Fibroblast of villous mesenchyme (primary cell): ENCODE data around the gene SERGEF. TPM values are rescaled to one million over a fixed set of nuclear protein-coding genes. Genes with fewer than 3 reads are reported as not detected.
A peak's percentile ranks its signal among the peaks of the same experiment; 100 is the strongest.

Source experiments
- DNase-seq: peaks from one replicate; pipeline ENCODE4 v3.0.0-alpha.2; 2010; ENCODE audit warnings: low read depth
- H3K4me3 ChIP-seq: 2 replicates; pipeline ENCODE4 v1.5.1; 2011; ENCODE audit warnings: low read depth, mild to moderate bottlenecking, low read length
- total RNA-seq: library from RNA; depleted of rRNA; stranded (reverse); fragments of >200 nt; gene quantifications from 2 replicates; pipeline ENCODE4 v1.2.3, GENCODE V29; 2012
- TF ChIP-seq, protein P1 (sequence below): IDR thresholded peaks from 2 replicates; pipeline ENCODE4 v1.5.1; 2012; ENCODE audit warnings: low read depth, mild to moderate bottlenecking, low read length; ENCODE audit not compliant: insufficient read depth

SERGEF gene
- total RNA-seq, 1 donor = 21.2 TPM

DNA sequence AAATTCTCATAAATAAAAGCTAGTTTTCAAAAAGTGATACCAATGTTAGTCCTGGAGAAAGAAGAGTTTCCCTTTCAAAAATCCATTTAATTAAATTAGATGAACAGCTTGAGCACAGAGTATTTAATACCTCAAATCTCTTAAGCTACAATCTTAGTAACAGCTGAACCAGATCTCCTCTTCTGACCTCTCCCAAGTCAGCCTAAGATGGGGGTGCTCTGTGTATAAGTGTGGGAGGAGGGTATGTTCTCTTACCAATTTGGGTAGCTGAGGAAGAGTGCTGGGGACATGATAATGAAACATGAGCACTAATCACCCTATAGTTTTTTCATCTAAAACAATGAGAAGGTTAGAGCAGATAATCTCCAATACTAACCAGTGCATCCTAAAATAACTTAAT lies 23.6 kb upstream of the SERGEF start:
- DNase-seq = no peak
- TF ChIP-seq, protein P1, sequence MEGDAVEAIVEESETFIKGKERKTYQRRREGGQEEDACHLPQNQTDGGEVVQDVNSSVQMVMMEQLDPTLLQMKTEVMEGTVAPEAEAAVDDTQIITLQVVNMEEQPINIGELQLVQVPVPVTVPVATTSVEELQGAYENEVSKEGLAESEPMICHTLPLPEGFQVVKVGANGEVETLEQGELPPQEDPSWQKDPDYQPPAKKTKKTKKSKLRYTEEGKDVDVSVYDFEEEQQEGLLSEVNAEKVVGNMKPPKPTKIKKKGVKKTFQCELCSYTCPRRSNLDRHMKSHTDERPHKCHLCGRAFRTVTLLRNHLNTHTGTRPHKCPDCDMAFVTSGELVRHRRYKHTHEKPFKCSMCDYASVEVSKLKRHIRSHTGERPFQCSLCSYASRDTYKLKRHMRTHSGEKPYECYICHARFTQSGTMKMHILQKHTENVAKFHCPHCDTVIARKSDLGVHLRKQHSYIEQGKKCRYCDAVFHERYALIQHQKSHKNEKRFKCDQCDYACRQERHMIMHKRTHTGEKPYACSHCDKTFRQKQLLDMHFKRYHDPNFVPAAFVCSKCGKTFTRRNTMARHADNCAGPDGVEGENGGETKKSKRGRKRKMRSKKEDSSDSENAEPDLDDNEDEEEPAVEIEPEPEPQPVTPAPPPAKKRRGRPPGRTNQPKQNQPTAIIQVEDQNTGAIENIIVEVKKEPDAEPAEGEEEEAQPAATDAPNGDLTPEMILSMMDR = no peak
- no peak overlapping the region for H3K4me3 ChIP-seq

DNA sequence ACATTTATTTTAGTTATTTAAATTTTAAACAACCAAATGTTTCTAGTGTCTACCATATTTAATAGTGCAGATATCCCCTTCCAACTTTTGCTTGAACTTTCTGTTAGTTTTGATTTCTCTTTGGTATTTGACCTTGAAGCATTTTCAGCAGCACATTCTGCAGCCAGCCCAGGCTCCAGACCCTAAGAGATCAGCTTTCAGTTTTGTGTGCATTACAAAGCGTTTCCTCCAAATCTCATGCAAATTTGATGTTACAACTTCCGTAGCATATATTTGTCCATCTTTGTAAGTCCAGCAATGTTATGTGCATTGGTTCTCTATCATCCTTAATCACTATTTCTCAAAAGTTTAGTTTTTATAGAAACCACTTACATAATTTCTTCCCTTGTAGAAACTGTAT lies 14.6 kb upstream of the SERGEF start:
- no peak for DNase-seq
- TF ChIP-seq, protein P1 = no peak

DNA sequence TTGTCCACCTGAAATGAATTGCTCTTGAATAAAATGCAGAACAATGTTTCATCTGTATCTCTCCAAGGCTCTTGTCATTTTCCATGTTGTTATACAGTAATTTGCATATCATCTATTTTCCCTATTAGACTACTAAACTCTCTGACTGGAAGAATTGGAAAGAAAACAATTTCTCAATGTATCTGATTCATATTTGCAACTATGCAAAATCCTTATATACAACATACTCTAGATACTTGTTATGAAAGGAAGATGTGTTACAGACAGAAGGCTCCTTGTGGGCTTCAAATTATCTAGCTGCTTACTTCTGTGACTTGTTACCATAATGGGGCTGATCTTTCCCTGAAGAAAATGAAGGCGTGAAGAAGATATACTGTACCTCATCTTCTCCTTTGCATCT lies 9.6 kb upstream of the SERGEF start:
- TF ChIP-seq, protein P1 = no peak
- no peak overlapping the region for H3K4me3 ChIP-seq
- no peak for DNase-seq

More for the DNA sequence above, 14.6 kb upstream of the SERGEF start:
- H3K4me3 ChIP-seq = no peak overlapping the region

DNA sequence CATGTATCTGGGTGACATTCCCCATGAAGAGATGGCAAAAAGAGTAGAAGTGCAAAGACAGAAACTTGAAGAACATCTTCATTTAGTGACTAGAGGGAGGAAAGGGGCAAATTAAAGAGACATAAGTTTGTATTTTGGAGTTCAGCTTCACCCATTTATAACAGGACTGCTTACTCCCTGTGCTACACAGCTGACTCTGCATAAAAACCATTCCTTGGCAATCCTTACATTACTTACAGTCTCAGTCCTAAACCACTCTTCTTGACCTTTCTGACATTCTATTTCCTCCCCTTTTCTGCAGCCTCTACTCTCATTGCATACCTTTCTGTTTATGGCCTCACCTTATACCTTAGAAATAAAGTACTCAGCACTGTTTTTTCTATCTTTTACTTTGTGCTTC lies 6.8 kb upstream of the SERGEF start:
- TF ChIP-seq, protein P1 = no peak
- no peak for DNase-seq
- H3K4me3 ChIP-seq = no peak overlapping the region

DNA sequence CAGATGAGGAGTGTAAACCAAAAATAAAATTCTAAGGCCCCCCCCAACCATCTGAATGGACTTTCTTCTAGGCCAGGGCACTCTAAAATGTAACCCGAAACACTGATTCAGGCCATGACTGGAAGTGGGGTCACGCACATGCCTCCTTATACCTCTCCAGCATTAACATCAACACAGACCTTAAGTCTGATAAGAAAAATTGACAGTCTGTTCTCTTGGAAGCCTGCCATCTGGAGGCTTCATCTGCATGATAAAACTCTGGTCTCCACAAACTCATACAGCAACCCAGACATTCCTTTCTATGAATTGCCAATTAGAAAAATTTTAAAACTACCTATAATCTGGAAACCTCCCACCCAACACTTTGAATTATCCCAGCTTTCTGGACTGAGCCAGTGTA lies 3.9 kb upstream of the SERGEF start:
- DNase-seq = no peak
- no peak overlapping the region for H3K4me3 ChIP-seq
- TF ChIP-seq, protein P1 = no peak

DNA sequence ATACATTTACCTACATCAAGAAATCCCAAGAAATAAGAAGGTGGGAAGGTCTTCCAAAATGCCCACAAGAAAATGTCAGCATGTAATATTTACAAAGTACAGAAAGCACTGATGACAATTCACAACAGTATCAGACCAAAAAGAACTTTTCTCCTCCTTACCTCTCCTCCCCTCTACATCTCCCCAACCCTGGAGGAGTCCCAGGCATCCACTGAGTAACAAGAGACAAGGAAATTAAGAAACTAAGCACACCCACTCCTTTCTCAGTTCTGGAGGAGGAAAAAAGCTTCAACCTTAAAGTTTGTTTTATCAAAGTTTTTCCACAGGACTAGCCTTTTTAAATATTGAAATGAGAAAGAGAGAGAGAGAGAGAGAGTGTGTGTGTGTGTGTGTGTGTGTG lies 2.0 kb upstream of the SERGEF start:
- TF ChIP-seq, protein P1 = no peak
- no peak overlapping the region for H3K4me3 ChIP-seq

DNA sequence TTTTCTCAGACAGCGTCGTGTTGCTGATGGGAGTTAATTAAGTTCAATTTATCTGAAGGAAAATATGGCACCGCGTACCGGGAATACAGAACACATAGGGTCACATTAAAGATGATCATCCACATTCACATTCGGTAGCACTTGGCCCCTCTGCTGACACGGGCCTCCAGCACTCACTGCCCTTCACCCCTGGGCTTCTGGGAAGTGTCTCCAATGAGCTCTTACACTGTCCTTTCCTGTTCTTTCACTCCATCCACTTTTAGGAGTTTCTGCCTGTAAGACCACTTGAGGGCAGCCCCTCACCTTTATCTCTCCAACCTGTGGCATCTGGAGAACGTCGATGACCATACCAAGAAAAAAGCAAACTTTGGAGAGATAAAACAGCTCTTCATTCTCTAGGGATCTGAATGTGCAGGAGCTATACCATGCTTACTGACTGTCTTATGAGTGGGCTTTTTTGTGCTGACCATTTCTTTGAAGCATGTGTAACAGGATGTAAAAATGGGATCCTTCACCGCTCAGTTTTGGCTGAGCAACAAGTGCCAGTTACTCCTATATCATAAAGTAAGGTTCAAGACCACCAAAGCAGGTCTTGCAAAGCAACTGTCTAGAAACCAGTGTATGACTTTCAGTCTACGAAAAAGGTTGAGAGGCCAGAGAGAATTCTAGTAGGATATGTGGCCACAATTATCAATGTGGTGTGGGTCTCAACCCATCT lies 1.1 kb upstream of the SERGEF start:
- peak overlapping the region; percentile 88 for H3K4me3 ChIP-seq
- DNase-seq = no peak
- TF ChIP-seq, protein P1 = no peak

More for the DNA sequence above, 2.0 kb upstream of the SERGEF start:
- no peak for DNase-seq
